Epithelial cell of esophagus (primary cell): Measurements from ENCODE around the gene GTPBP1.

Source experiments
- DNase-seq: peaks from one replicate; pipeline ENCODE4 v3.0.0; 2010; ENCODE audit warnings: low read depth
- H3K4me3 ChIP-seq: 2 replicates; pipeline ENCODE4 v1.5.1; 2011; ENCODE audit warnings: mild to moderate bottlenecking, low read length, control low read depth
- CTCF ChIP-seq: IDR thresholded peaks from 2 replicates; pipeline ENCODE4 v1.5.1; 2011; ENCODE audit warnings: low read depth, mild to moderate bottlenecking, low read length, control low read depth, inconsistent platforms; ENCODE audit not compliant: insufficient read depth; ENCODE audit errors: missing control alignments

The GTPBP1 gene

GRCh38 chr22:38751422-38752346 is 45.9 kb downstream of the GTPBP1 start:
- TF ChIP-seq CTCF = no peak
- H3K4me3 ChIP-seq = no peak overlapping the region
- peak; percentile 84 for DNase-seq

GRCh38 chr22:38753948-38754750 is 48.4 kb downstream of the GTPBP1 start:
- DNase-seq = peak; percentile 85
- TF ChIP-seq CTCF = no peak
- peak overlapping the region; percentile 52 for H3K4me3 ChIP-seq

- no peak for TF ChIP-seq CTCF
- H3K4me3 ChIP-seq = peak overlapping the region; percentile 52
- DNase-seq = peak; percentile 48
Observed at GRCh38 chr22:38754751-38755154, 49.0 kb downstream of the GTPBP1 start.

GRCh38 chr22:38755155-38755910 is 49.6 kb downstream of the GTPBP1 start:
- DNase-seq = peak; percentile 35
- TF ChIP-seq CTCF = no peak
- H3K4me3 ChIP-seq = peak overlapping the region; percentile 52

GRCh38 chr22:38755911-38756532 is 50.3 kb downstream of the GTPBP1 start, which contains the start of gene SUN2:
SUN2 (minus strand) TSS chr22:38755998; CDS start chr22:38752628, 3,370 bp downstream.
- no peak for TF ChIP-seq CTCF
- peak; percentile 84 for DNase-seq

More at GRCh38 chr22:38755911-38756532, 50.3 kb downstream of the GTPBP1 start, which contains the start of gene SUN2:
- peak within 1 kb of the TSS; percentile 52 for H3K4me3 ChIP-seq
